Measurements from ENCODE around the gene CSF1R. TPM values are rescaled to one million over a fixed set of nuclear protein-coding genes. Genes with fewer than 3 reads are reported as not detected.
A peak's percentile ranks its signal among the peaks of the same experiment; 100 is the strongest.

CSF1R gene
- total RNA-seq, 2 donors from 2014 or later, result not detected

DNA sequence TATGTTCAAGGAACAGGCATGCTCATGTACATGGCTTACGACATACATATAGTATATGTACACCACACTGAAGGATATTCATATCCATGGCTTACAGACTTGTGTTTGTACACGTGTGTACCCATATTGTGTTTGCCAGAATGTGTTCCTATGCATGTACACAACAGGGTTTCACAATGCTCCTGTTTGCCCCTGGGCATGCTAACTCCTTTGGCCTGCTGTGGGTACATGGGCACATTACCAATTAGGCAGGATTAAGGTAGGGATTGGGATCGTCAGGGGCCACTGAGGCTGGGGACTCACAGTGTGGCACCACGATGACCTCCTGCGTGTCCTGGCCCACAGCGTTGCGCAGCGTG, 43.1 kb upstream of the CSF1R start:
- H3K4me1 Mint-ChIP-seq, result peaks cover 33% of the 10 kb centered on the region
- Histone ChIP-seq H3K4me3 (ENCODE audit: low read length) (no peak overlapping the region), H3K36me3 (ENCODE audit: control insufficient read depth, insufficient read depth, low read length) (no peaks in the 10 kb centered on the region), H3K9me3 (ENCODE audit: control insufficient read depth, low read length) (no peaks in the 10 kb centered on the region), H3K9ac (ENCODE audit: extremely low read depth, low read length, poor library complexity, severe bottlenecking) (no peak overlapping the region), H3K27ac (ENCODE audit: low read depth, low read length) (no peak overlapping the region), H3K27me3 (ENCODE audit: control insufficient read depth, insufficient read depth, low read length, poor library complexity, severe bottlenecking) (peaks cover 25% of the 10 kb centered on the region), H3K4me1 (ENCODE audit: control insufficient read depth, insufficient read depth, low read length) (no peaks in the 10 kb centered on the region)
- TF ChIP-seq, protein P1, sequence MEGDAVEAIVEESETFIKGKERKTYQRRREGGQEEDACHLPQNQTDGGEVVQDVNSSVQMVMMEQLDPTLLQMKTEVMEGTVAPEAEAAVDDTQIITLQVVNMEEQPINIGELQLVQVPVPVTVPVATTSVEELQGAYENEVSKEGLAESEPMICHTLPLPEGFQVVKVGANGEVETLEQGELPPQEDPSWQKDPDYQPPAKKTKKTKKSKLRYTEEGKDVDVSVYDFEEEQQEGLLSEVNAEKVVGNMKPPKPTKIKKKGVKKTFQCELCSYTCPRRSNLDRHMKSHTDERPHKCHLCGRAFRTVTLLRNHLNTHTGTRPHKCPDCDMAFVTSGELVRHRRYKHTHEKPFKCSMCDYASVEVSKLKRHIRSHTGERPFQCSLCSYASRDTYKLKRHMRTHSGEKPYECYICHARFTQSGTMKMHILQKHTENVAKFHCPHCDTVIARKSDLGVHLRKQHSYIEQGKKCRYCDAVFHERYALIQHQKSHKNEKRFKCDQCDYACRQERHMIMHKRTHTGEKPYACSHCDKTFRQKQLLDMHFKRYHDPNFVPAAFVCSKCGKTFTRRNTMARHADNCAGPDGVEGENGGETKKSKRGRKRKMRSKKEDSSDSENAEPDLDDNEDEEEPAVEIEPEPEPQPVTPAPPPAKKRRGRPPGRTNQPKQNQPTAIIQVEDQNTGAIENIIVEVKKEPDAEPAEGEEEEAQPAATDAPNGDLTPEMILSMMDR (conservative IDR thresholded peaks at IDR 0.05), result no peak
- DNase-seq, result no peak
- WGBS, 2 experiments (ENCODE audit: insufficient coverage in 1 of 2, insufficient read length in 1 of 2), result 77 to 81% methylated on average over 6 to 8 of the region's 8 CpGs
- H3K27me3 Mint-ChIP-seq (ENCODE audit: insufficient read depth), result peaks cover 58% of the 10 kb centered on the region
- no peak overlapping the region for H3K27ac Mint-ChIP-seq
- no peak overlapping the region for H3K4me3 Mint-ChIP-seq
- H3K9me3 Mint-ChIP-seq, result no peaks in the 10 kb centered on the region
- H3K36me3 Mint-ChIP-seq (ENCODE audit: low read depth), result no peaks in the 10 kb centered on the region

DNA sequence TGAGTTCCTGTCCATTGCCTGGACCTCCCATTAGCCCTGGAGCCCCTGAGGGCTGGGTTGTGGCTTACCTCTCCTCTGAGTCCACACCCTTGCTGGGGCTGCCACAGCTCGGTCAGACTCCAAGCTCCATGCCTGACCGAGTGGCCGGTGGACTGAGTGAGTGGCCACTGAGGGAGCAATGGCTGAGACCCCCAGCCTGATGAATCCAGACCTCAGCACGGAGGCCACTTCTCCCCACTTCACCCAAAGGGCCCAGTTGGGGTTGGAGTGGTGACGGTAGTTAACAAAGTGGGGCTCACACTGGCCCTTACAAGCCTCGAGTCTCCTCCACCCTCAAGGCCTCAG, 40.5 kb upstream of the CSF1R start:
- Histone ChIP-seq H3K4me3 (ENCODE audit: low read length) (no peak overlapping the region), H3K9ac (ENCODE audit: extremely low read depth, low read length, poor library complexity, severe bottlenecking) (no peak overlapping the region), H3K36me3 (ENCODE audit: control insufficient read depth, insufficient read depth, low read length) (no peaks in the 10 kb centered on the region), H3K9me3 (ENCODE audit: control insufficient read depth, low read length) (no peaks in the 10 kb centered on the region), H3K27ac (ENCODE audit: low read depth, low read length) (no peak overlapping the region), H3K27me3 (ENCODE audit: control insufficient read depth, insufficient read depth, low read length, poor library complexity, severe bottlenecking) (peaks cover 11% of the 10 kb centered on the region), H3K4me1 (ENCODE audit: control insufficient read depth, insufficient read depth, low read length) (no peaks in the 10 kb centered on the region)
- TF ChIP-seq, protein P1 (conservative IDR thresholded peaks at IDR 0.05), result no peak
- no peak for DNase-seq
- Mint-ChIP-seq H3K4me1 (peaks cover 26% of the 10 kb centered on the region), H3K4me3 (no peak overlapping the region), H3K27ac (no peak overlapping the region), H3K9me3 (no peaks in the 10 kb centered on the region), H3K36me3 (ENCODE audit: low read depth) (no peaks in the 10 kb centered on the region), H3K27me3 (ENCODE audit: insufficient read depth) (peaks cover 33% of the 10 kb centered on the region)
- 88 to 94% methylated on average over 2 to 6 of the region's 6 CpGs for WGBS, 2 experiments (ENCODE audit: insufficient coverage in 1 of 2, insufficient read length in 1 of 2)

DNA sequence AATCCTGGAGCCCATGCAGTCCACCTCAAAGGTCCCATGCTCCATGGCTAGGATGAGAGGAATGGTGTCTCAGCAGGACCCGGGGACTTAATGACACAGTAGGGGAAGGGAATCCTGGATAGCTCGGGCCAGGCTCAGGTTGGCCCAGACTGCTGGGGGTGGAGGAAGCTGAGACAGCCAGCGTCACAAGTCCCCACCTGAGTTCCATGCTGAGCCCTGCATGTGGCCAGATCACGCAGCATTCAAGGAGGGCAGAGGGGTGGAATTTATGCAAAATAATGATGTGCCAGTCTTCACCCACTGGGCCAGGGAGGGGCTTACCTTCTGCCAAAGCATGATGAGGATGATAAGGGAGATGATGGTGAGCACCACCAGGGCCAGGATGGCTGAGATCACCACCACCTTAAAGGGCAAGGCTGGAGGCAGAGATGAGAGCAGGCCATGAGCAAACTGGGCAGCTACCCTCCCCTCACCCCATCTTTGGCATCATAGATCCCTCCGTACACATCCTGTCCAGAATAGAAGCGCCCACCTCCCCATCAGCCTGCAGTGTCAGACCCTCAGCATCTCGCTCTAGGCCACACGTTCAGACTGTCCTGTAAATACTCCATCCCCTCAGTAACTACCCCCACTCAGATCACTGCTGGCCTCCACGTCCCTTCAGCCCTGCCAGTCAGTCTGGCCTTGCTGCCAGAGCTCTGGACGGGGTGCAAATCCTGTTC, 40.0 kb upstream of the CSF1R start:
- Mint-ChIP-seq H3K4me3 (no peak overlapping the region), H3K27me3 (ENCODE audit: insufficient read depth) (peaks cover 28% of the 10 kb centered on the region), H3K4me1 (peaks cover 22% of the 10 kb centered on the region), H3K9me3 (no peaks in the 10 kb centered on the region), H3K36me3 (ENCODE audit: low read depth) (no peaks in the 10 kb centered on the region), H3K27ac (no peak overlapping the region)
- Histone ChIP-seq H3K4me3 (ENCODE audit: low read length) (no peak overlapping the region), H3K27me3 (ENCODE audit: control insufficient read depth, insufficient read depth, low read length, poor library complexity, severe bottlenecking) (peaks cover 11% of the 10 kb centered on the region), H3K36me3 (ENCODE audit: control insufficient read depth, insufficient read depth, low read length) (no peaks in the 10 kb centered on the region), H3K27ac (ENCODE audit: low read depth, low read length) (no peak overlapping the region), H3K4me1 (ENCODE audit: control insufficient read depth, insufficient read depth, low read length) (no peaks in the 10 kb centered on the region), H3K9me3 (ENCODE audit: control insufficient read depth, low read length) (no peaks in the 10 kb centered on the region), H3K9ac (ENCODE audit: extremely low read depth, low read length, poor library complexity, severe bottlenecking) (no peak overlapping the region)
- TF ChIP-seq, protein P1 (conservative IDR thresholded peaks at IDR 0.05), result no peak
- peak; percentile 70 for DNase-seq
- 85 to 98% methylated on average over 6 to 10 of the region's 10 CpGs for WGBS, 2 experiments (ENCODE audit: insufficient coverage in 1 of 2, insufficient read length in 1 of 2)

Data from endodermal cell (in vitro differentiated cells).